NT2/D1 (cell line): ENCODE measurements around the gene ARL15.

Experiments used
- SUZ12 ChIP-seq: IDR thresholded peaks from 2 replicates; pipeline ENCODE4 v1.6.1; 2011; ENCODE audit not compliant: insufficient read length, insufficient read depth; ENCODE audit errors: extremely low read depth
- ZNF274 ChIP-seq: IDR thresholded peaks from 2 replicates; pipeline ENCODE4 v1.6.1; 2011; ENCODE audit warnings: mild to moderate bottlenecking, low read depth, low read length

GRCh38 chr5:54013556-54014194 is 296.7 kb downstream of the ARL15 start:
- TF ChIP-seq SUZ12 = no peak
- no peak for TF ChIP-seq ZNF274
